HG03342 (cell line): ENCODE data around the gene PICK1.

Experiments used
- ATAC-seq: cut with Tn5 transposase; IDR thresholded peaks from one replicate; pipeline ENCODE4 v1.9.1; 2021; ENCODE audit warnings: mild to moderate bottlenecking, moderate library complexity; ENCODE audit not compliant: unreplicated experiment

The PICK1 gene

GRCh38 chr22:38046070-38046748, 11.0 kb upstream of the PICK1 start:
- no peak for ATAC-seq

- ATAC-seq, result no peak
These were observed 7.2 kb upstream of the PICK1 start for GRCh38 chr22:38049812-38050619.

DNA sequence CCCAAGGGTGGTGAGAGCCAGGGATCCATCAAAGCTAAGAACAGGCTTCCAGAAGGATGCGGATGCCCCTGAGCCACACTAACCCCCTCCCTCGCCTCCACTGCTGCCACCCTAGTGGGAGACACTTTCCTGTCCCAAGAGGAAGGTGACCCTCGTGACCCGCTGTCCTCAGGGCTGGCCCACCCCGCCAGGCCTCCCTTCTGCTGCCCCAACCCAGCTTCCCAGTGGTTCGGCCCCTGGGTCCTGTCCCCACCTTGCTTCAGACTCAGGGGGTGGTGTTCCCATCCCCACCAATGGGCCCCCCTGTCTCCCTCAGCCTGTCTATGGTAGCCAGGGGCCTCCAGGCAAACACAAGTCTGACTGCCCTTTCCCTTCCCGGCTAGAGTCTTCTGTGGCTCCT, 6.5 kb upstream of the PICK1 start:
- ATAC-seq, result no peak

- no peak for ATAC-seq
These were observed 5.9 kb upstream of the PICK1 start for GRCh38 chr22:38051261-38051660.

- ATAC-seq, result no peak
These were observed 5.0 kb upstream of the PICK1 start for GRCh38 chr22:38051900-38052862.

DNA sequence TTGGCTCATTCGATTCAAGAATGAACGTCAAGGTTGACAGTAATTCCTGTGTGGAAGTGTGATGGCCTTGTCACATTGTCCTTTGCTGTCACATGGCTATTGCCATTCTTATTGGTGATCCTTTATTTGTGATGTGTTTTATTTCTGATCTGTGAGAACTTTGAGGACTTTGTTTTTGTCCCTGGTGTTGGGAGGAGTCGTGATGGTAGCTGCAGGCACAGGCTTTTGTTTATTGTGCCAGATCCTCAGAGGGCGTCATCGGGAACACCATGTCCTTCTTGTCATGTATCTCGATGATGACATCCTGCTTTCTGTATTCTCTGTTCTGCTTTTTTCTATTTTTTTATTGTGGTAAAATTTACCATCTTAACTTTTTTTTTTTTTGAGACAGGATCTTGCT, 5.6 kb downstream of the PICK1 start:
- ATAC-seq, result no peak

DNA sequence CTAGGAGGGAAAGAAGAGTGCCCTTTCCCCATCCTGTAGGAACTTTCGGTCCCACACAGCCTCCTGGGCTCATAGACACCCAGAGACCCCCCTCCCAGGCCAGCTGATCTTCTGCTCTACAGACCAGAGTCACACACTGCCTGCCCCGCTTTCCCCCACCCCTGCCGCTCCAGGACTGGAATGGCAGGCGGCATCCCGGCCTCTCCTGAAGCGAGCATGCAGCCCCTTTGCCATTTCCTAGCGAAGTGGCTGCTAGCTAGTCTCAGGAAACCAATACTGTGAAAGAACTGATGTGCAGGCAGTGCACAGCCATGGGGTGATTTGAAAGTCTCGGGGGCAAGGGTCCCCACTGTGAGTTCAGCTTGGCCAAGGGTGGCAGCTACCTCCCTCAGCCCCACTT, 8.3 kb downstream of the PICK1 start:
- no peak for ATAC-seq

DNA sequence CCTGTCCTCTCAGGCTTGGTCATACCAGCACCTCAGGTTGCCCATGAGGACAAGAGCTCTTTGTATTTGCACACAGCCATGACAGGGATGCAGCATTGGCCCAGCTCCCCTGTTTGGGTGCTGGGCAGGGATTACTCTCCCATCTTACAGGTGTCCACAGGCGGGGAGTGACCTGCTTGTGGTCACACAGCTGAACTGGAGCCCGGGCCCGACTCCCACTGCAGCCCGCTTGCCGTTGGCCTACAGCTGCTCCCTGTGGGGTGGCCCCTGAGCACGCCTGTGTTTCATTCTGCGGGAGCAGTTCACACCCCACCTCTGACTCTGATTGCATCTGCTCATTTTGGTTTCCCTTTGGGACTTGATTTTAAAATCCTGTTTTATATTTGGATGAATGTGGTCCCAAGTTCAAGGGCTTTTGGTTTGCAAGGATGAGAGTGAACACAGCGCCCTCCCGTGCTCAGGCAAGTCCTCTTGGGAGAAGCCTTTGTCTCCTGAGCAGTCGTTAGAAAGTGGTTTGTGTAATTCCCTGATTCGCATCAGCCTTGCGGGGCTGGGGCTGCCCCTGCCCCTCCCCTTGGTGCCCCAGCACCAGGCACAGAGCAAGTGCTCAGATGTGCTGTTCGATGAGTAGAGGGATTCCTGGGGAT, 9.3 kb downstream of the PICK1 start:
- ATAC-seq, result no peak

GRCh38 chr22:38067028-38067415, 9.8 kb downstream of the PICK1 start:
- no peak for ATAC-seq

GRCh38 chr22:38067761-38068360, 10.7 kb downstream of the PICK1 start:
- ATAC-seq, result no peak

GRCh38 chr22:38068641-38069371, 11.6 kb downstream of the PICK1 start:
- ATAC-seq, result no peak

DNA sequence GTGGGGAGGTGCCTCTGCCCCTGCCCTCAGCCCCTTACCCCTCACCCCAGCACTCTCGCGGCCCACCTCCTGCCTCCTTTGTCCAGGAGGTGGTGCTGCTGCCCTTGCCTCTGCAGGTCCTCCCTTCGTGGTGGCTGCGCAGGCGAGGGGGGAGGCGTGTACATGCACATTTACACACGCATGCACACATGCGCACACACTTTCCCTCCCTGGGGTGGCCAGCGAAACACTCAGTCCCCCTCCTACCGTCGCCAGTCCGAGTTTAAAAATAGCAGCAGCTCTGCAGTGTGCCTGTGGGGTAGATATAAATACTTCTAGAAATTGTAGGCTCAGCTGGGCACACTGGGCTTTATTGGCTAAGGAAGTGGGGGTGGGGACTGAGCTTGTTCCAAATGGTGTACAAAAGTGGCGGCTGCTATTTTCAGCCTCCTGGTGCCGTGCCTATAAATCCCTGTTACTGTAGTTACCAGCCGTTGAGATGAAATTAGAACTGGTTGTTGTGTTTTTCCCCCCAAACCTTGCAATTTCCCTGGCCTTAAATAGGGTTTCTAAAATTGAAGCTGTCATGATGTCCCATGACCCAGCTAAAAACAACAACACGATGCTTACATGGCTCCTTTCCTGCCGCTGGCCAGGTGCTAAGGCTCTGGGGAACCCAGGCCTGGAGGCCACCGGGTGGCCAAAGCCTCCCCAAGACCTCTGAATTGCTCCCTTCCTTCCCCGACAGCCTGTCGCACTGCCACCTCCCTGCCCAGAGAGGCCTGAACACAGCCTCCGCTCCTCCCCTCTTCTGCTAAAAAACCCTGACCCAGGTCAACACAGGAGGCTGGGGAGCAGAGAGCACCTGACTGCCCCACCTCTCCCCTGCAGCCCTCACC, 12.4 kb downstream of the PICK1 start:
- ATAC-seq, result no peak

DNA sequence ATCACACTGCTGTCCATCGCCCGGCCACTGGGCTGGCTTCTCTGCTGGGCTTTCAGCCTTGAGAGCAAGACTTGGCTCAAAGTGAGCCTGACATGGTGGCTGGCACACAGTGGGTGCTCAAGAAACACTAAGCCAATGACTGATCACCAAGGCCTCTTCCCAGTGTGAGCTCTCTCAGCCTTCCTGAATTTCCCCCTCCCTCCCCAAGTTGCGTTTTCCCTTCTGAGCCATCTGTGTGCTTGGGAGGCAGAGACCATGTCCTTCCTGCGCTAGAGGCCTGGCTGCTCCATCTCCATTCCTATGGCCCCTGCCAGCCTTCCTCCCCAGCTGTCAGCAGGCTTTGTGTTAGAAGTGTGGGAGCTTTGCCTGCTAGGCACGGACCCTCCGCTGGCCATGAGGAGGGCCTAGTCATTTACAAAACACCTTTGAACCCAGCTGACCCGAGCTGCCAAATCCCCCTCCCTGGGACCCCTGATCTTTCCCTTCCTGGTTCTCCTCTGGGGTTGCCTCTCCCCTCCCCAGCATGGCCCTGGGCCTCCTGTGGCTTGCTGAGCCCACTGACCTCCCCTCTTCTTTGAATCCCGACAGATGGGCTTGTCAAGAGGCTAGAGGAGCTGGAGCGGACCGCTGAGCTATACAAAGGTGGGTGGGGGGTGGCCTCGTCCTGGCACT, 13.2 kb downstream of the PICK1 start:
- ATAC-seq, result no peak

GRCh38 chr22:38071421-38072321, 14.5 kb downstream of the PICK1 start:
- no peak for ATAC-seq

- no peak for ATAC-seq
These were observed 15.3 kb downstream of the PICK1 start for GRCh38 chr22:38072322-38073149.
